Measurements from ENCODE around the gene GPR179.

The GPR179 gene

GRCh38 chr17:38342886-38343607, 709 bp downstream of the GPR179 start:
- DNase-seq = no peak

GRCh38 chr17:38341035-38341721, 2.6 kb downstream of the GPR179 start:
- no peak for DNase-seq

GRCh38 chr17:38339891-38340290, 3.9 kb downstream of the GPR179 start:
- no peak for DNase-seq

- DNase-seq = no peak
These were observed 5.2 kb downstream of the GPR179 start for GRCh38 chr17:38338535-38338934.

GRCh38 chr17:38338053-38338452, 5.7 kb downstream of the GPR179 start:
- DNase-seq = no peak

- DNase-seq = no peak
These were observed 6.9 kb downstream of the GPR179 start for GRCh38 chr17:38336838-38337237.

GRCh38 chr17:38334480-38335364, 9.0 kb downstream of the GPR179 start:
- DNase-seq = no peak

GRCh38 chr17:38333635-38334295, 10.0 kb downstream of the GPR179 start:
- no peak for DNase-seq

GRCh38 chr17:38332735-38333134, 11.0 kb downstream of the GPR179 start:
- no peak for DNase-seq

GRCh38 chr17:38330941-38331411, 12.8 kb downstream of the GPR179 start:
- no peak for DNase-seq

GRCh38 chr17:38329808-38330730, 13.7 kb downstream of the GPR179 start:
- no peak for DNase-seq

- no peak for DNase-seq
These were observed 14.5 kb downstream of the GPR179 start for GRCh38 chr17:38329284-38329683.

- no peak for DNase-seq
These were observed 15.1 kb downstream of the GPR179 start for GRCh38 chr17:38328620-38329019.

- DNase-seq = no peak
These were observed 15.8 kb downstream of the GPR179 start for GRCh38 chr17:38327936-38328335.

- no peak for DNase-seq
These were observed 16.6 kb downstream of the GPR179 start for GRCh38 chr17:38326996-38327792.

- DNase-seq = no peak
These were observed 18.4 kb downstream of the GPR179 start for GRCh38 chr17:38325221-38325851.

GRCh38 chr17:38324772-38325171, 19.0 kb downstream of the GPR179 start:
- DNase-seq = no peak

GRCh38 chr17:38324141-38324697, 19.5 kb downstream of the GPR179 start:
- no peak for DNase-seq

GRCh38 chr17:38322897-38323296, 20.9 kb downstream of the GPR179 start:
- DNase-seq = no peak
